ENCODE results near the gene NTSR1. TPM values are rescaled to one million over a fixed set of nuclear protein-coding genes. Genes with fewer than 3 reads are reported as not detected.

NTSR1 gene
- polyA plus RNA-seq, 4 donors: 0.34 to 1.2 TPM; not detected in 2

DNA sequence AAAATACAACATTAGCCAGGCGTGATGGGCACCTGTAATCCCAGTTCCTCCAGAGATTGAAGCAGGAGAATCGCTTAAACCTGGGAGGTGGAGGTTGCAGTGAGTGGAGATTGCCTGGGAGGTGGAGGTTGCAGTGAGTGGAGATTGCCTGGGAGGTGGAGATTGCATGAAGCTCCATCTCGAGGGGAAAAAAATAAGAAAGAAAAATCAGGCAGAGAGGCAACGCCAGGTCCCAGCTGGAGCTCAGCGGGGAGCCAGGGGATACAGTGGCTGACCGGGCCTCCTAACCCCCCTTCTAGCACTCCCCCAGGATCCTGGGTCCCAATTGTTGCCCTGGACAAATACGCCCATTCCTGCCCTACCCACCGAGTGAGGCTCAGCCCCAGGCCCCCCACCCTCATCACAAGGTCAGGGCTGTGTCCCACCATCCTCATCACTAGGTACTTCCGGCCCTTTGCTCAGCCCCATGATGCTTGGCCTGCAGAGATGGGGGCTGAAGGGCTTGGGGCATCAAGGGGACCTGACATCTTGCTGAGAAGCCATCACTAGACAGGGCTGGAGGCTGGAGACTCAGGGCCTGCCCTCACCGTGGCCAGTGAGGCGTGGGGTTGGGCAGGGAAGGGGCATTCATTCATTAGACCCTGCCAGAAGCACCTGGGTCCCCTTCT, 97.9 kb downstream of the NTSR1 start:
- peak overlapping the region in 2 of 3 donors; percentile 13 to 35 for H3K27ac ChIP-seq (ENCODE audit: low read depth in 1 of 3, low read length in 2 of 3)
- H3K9me3 ChIP-seq (ENCODE audit: control insufficient read depth in 2 of 2, insufficient read depth in 1 of 2, low read depth in 1 of 2, low read length in 1 of 2): no peaks in the 10 kb centered on the region
- H3K27me3 ChIP-seq (ENCODE audit: control insufficient read depth in 3 of 3, insufficient read depth in 3 of 3, low read length in 3 of 3): no peaks in the 10 kb centered on the region
- H3K36me3 ChIP-seq (ENCODE audit: control insufficient read depth in 3 of 3, insufficient read depth in 2 of 3, low read depth in 1 of 3, low read length in 3 of 3): peaks cover 17 to 64% (median 18%) of the 10 kb centered on the region in 3 donors
- FAIRE-seq (no peak), DNase-seq (no peak)
- peaks cover 0 to 21% (median 6%) of the 10 kb centered on the region in 3 donors for H3K4me1 ChIP-seq (ENCODE audit: control insufficient read depth in 3 of 3, insufficient read depth in 2 of 3, low read depth in 1 of 3, low read length in 2 of 3)
- peak overlapping the region in 2 of 3 donors; percentile 78 to 95 for H3K4me3 ChIP-seq (ENCODE audit: low read depth in 1 of 3, low read length in 3 of 3)
- WGBS, 3 donors: 62 to 74% (median 70%) methylated on average over 11 of the region's 11 CpGs

GRCh38 chr20:62807444-62808210, 99.0 kb downstream of the NTSR1 start:
- no peak overlapping the region for H3K4me3 ChIP-seq (ENCODE audit: low read depth in 1 of 3, low read length in 3 of 3)
- FAIRE-seq (no peak), DNase-seq (no peak)
- no peak overlapping the region for H3K27ac ChIP-seq (ENCODE audit: low read depth in 1 of 3, low read length in 2 of 3)
- H3K9me3 ChIP-seq (ENCODE audit: control insufficient read depth in 2 of 2, insufficient read depth in 1 of 2, low read depth in 1 of 2, low read length in 1 of 2): no peaks in the 10 kb centered on the region
- peaks cover 18 to 69% (median 29%) of the 10 kb centered on the region in 3 donors for H3K36me3 ChIP-seq (ENCODE audit: control insufficient read depth in 3 of 3, insufficient read depth in 2 of 3, low read depth in 1 of 3, low read length in 3 of 3)
- peaks cover 0 to 21% (median 6%) of the 10 kb centered on the region in 3 donors for H3K4me1 ChIP-seq (ENCODE audit: control insufficient read depth in 3 of 3, insufficient read depth in 2 of 3, low read depth in 1 of 3, low read length in 2 of 3)
- WGBS, 3 donors: 85 to 88% (median 87%) methylated on average over 23 of the region's 23 CpGs
- H3K27me3 ChIP-seq (ENCODE audit: control insufficient read depth in 3 of 3, insufficient read depth in 3 of 3, low read length in 3 of 3): no peaks in the 10 kb centered on the region

GRCh38 chr20:62808211-62808865, 99.7 kb downstream of the NTSR1 start:
- H3K27me3 ChIP-seq (ENCODE audit: control insufficient read depth in 3 of 3, insufficient read depth in 3 of 3, low read length in 3 of 3): no peaks in the 10 kb centered on the region
- peaks cover 21 to 73% (median 32%) of the 10 kb centered on the region in 3 donors for H3K36me3 ChIP-seq (ENCODE audit: control insufficient read depth in 3 of 3, insufficient read depth in 2 of 3, low read depth in 1 of 3, low read length in 3 of 3)
- peaks cover 0 to 21% (median 6%) of the 10 kb centered on the region in 3 donors for H3K4me1 ChIP-seq (ENCODE audit: control insufficient read depth in 3 of 3, insufficient read depth in 2 of 3, low read depth in 1 of 3, low read length in 2 of 3)
- 40 to 44% (median 40%) methylated on average over 21 of the region's 21 CpGs for whole genome bisulfite sequencing, 3 donors
- no peaks in the 10 kb centered on the region for H3K9me3 ChIP-seq (ENCODE audit: control insufficient read depth in 2 of 2, insufficient read depth in 1 of 2, low read depth in 1 of 2, low read length in 1 of 2)
- H3K4me3 ChIP-seq (ENCODE audit: low read depth in 1 of 3, low read length in 3 of 3): no peak overlapping the region
- no peak overlapping the region for H3K27ac ChIP-seq (ENCODE audit: low read depth in 1 of 3, low read length in 2 of 3)
- FAIRE-seq: no peak
- peak in 1 of 2 donors; percentile 73 for DNase-seq

GRCh38 chr20:62809530-62810428, 101.1 kb downstream of the NTSR1 start:
- 95 to 96% (median 96%) methylated on average over 24 of the region's 24 CpGs for WGBS, 3 donors
- FAIRE-seq: no peak
- H3K27ac ChIP-seq (ENCODE audit: low read depth in 1 of 3, low read length in 2 of 3): no peak overlapping the region
- no peak for DNase-seq
- peaks cover 0 to 2% (median 0%) of the 10 kb centered on the region in 3 donors for H3K27me3 ChIP-seq (ENCODE audit: control insufficient read depth in 3 of 3, insufficient read depth in 3 of 3, low read length in 3 of 3)
- H3K4me1 ChIP-seq (ENCODE audit: control insufficient read depth in 3 of 3, insufficient read depth in 2 of 3, low read depth in 1 of 3, low read length in 2 of 3): peaks cover 0 to 17% (median 6%) of the 10 kb centered on the region in 3 donors
- H3K36me3 ChIP-seq (ENCODE audit: control insufficient read depth in 3 of 3, insufficient read depth in 2 of 3, low read depth in 1 of 3, low read length in 3 of 3): peaks cover 23 to 84% (median 32%) of the 10 kb centered on the region in 3 donors
- H3K4me3 ChIP-seq (ENCODE audit: low read depth in 1 of 3, low read length in 3 of 3): no peak overlapping the region
- H3K9me3 ChIP-seq (ENCODE audit: control insufficient read depth in 2 of 2, insufficient read depth in 1 of 2, low read depth in 1 of 2, low read length in 1 of 2): no peaks in the 10 kb centered on the region

GRCh38 chr20:62811320-62811719, 102.7 kb downstream of the NTSR1 start:
- Histone ChIP-seq H3K4me3 (ENCODE audit: low read depth in 1 of 3, low read length in 3 of 3) (no peak overlapping the region), H3K27ac (ENCODE audit: low read depth in 1 of 3, low read length in 2 of 3) (no peak overlapping the region), H3K4me1 (ENCODE audit: control insufficient read depth in 3 of 3, insufficient read depth in 2 of 3, low read depth in 1 of 3, low read length in 2 of 3) (peaks cover 0 to 23% (median 3%) of the 10 kb centered on the region in 3 donors), H3K27me3 (ENCODE audit: control insufficient read depth in 3 of 3, insufficient read depth in 3 of 3, low read length in 3 of 3) (peaks cover 0 to 17% (median 4%) of the 10 kb centered on the region in 3 donors), H3K36me3 (ENCODE audit: control insufficient read depth in 3 of 3, insufficient read depth in 2 of 3, low read depth in 1 of 3, low read length in 3 of 3) (peaks cover 23 to 80% (median 32%) of the 10 kb centered on the region in 3 donors), H3K9me3 (ENCODE audit: control insufficient read depth in 2 of 2, insufficient read depth in 1 of 2, low read depth in 1 of 2, low read length in 1 of 2) (peaks cover 0 to 2% of the 10 kb centered on the region in 2 donors)
- FAIRE-seq (no peak), DNase-seq (no peak)
- WGBS, 3 donors: 94 to 96% (median 95%) methylated on average over 21 of the region's 21 CpGs

- Histone ChIP-seq H3K9me3 (ENCODE audit: control insufficient read depth in 2 of 2, insufficient read depth in 1 of 2, low read depth in 1 of 2, low read length in 1 of 2) (peaks cover 0 to 2% of the 10 kb centered on the region in 2 donors), H3K27me3 (ENCODE audit: control insufficient read depth in 3 of 3, insufficient read depth in 3 of 3, low read length in 3 of 3) (peaks cover 0 to 21% (median 7%) of the 10 kb centered on the region in 3 donors), H3K4me3 (ENCODE audit: low read depth in 1 of 3, low read length in 3 of 3) (no peak overlapping the region), H3K36me3 (ENCODE audit: control insufficient read depth in 3 of 3, insufficient read depth in 2 of 3, low read depth in 1 of 3, low read length in 3 of 3) (peaks cover 23 to 76% (median 32%) of the 10 kb centered on the region in 3 donors), H3K4me1 (ENCODE audit: control insufficient read depth in 3 of 3, insufficient read depth in 2 of 3, low read depth in 1 of 3, low read length in 2 of 3) (peaks cover 0 to 22% (median 3%) of the 10 kb centered on the region in 3 donors), H3K27ac (ENCODE audit: low read depth in 1 of 3, low read length in 2 of 3) (no peak overlapping the region)
- 84 to 85% (median 84%) methylated on average over 10 of the region's 10 CpGs for WGBS, 3 donors
- DNase-seq: no peak
- FAIRE-seq: no peak
These were observed 103.1 kb downstream of the NTSR1 start for GRCh38 chr20:62811720-62812119.
